Measurements from ENCODE around the gene HSBP1L1. TPM values are rescaled to one million over a fixed set of nuclear protein-coding genes. Genes with fewer than 3 reads are reported as not detected.

The HSBP1L1 gene
- total and polyA plus RNA-seq, 2 of the 13 experiments (the other 11 are each of a cell fraction or from before 2014, with no cell fraction given): 22.6 to 45.1 TPM

GRCh38 chr18:79964330-79965118 is at the start of gene HSBP1L1 (continued):
- TF ChIP-seq TBP (CRISPR knock-in tag; IDR thresholded peaks at IDR 0.05) (no peak), CBX2 (IDR thresholded peaks at IDR 0.05; ENCODE audit: low read depth, low read length) (no peak), CBX2 (CRISPR knock-in tag; IDR thresholded peaks at IDR 0.05; ENCODE audit: low read depth) (no peak), ZNF563 (CRISPR knock-in tag; IDR thresholded peaks at IDR 0.05) (peak; percentile 90), NCOR1 (IDR thresholded peaks at IDR 0.05; ENCODE audit: borderline replicate concordance, low read length) (no peak), SNAPC5 (CRISPR knock-in tag; IDR thresholded peaks at IDR 0.05; ENCODE audit: borderline replicate concordance) (no peak), FOSL2 (CRISPR knock-in tag; IDR thresholded peaks at IDR 0.05) (no peak), IKZF1 (IDR thresholded peaks at IDR 0.05) (no peak), IRF1 (CRISPR knock-in tag; IDR thresholded peaks at IDR 0.05; ENCODE audit: low read depth) (no peak), ZNF124 (CRISPR knock-in tag; IDR thresholded peaks at IDR 0.05) (no peak), HNRNPK (IDR thresholded peaks at IDR 0.05; ENCODE audit: low read depth, low read length, poor library complexity, severe bottlenecking) (peak; percentile 71), HES4 (CRISPR knock-in tag; IDR thresholded peaks at IDR 0.05; ENCODE audit: borderline replicate concordance) (peak; percentile 77; the same call in 1 of the 2 replicates), TFDP1 (CRISPR knock-in tag; IDR thresholded peaks at IDR 0.05; ENCODE audit: borderline replicate concordance) (peak; percentile 74; the same call in 1 of the 2 replicates), ZNF597 (CRISPR knock-in tag; IDR thresholded peaks at IDR 0.05) (no peak), ZNF512 (CRISPR knock-in tag; IDR thresholded peaks at IDR 0.05) (no peak), SIN3B (IDR thresholded peaks at IDR 0.05; ENCODE audit: low read length) (no peak), ZNF569 (CRISPR knock-in tag; IDR thresholded peaks at IDR 0.05; ENCODE audit: borderline replicate concordance) (no peak), HMGXB3 (CRISPR knock-in tag; IDR thresholded peaks at IDR 0.05; ENCODE audit: borderline replicate concordance) (no peak), ZSCAN21 (CRISPR knock-in tag; IDR thresholded peaks at IDR 0.05; ENCODE audit: borderline replicate concordance) (no peak), CBX1 (IDR thresholded peaks at IDR 0.05; ENCODE audit: low read depth) (no peak), ZNF672 (CRISPR knock-in tag; IDR thresholded peaks at IDR 0.05) (0 out of 2 replicates have a peak, but pooled peaks have one; percentile 58)

Measured in HepG2 (cell line).